K562 (cell line): ENCODE measurements around the gene EPOP. TPM values are rescaled to one million over a fixed set of nuclear protein-coding genes. Genes with fewer than 3 reads are reported as not detected.

Source experiments
- FOXA3 ChIP-seq, 2 experiments: fragments of 450-650 bp in 1 of 2; sonication (generic) in 1 of 2; formaldehyde crosslinking; IDR thresholded peaks in 1 of 2; conservative IDR thresholded peaks in 1 of 2; 2 replicates each; pipeline versions ENCODE4 v1.4.0 to v1.8.0; 2020 to 2022; ENCODE audit warnings: mild to moderate bottlenecking in 2 of 2, missing genetic modification reagents in 1 of 2
- HEY1 ChIP-seq: fragments of 250-450 bp; sonication (Bioruptor Pico); IDR thresholded peaks from 2 replicates; pipeline ENCODE4 v1.5.0; 2020; ENCODE audit warnings: mild to moderate bottlenecking, moderate library complexity, borderline replicate concordance
- L3MBTL2 ChIP-seq: fragments of 450-650 bp; IDR thresholded peaks from 2 replicates; pipeline ENCODE4 v1.6.1; 2016; ENCODE audit warnings: mild to moderate bottlenecking, moderate library complexity
- NFXL1 ChIP-seq: fragments of 450-650 bp; formaldehyde crosslinking; IDR thresholded peaks from 2 replicates; pipeline ENCODE4 v1.4.0; 2021; ENCODE audit warnings: mild to moderate bottlenecking
- NR4A1 ChIP-seq, 2 experiments: fragments of 250-450 bp in 1 of 2; fragments of 450-650 bp in 1 of 2; sonication (Bioruptor Pico) in 1 of 2; IDR thresholded peaks; 2 replicates each; pipeline versions ENCODE4 v1.4.0 to v1.6.1; 2016 to 2020; ENCODE audit warnings: mild to moderate bottlenecking in 2 of 2, missing compliant biosample characterization in 1 of 2, missing genetic modification characterization in 1 of 2, moderate library complexity in 1 of 2
- RFX5 ChIP-seq: IDR thresholded peaks from 2 replicates; pipeline ENCODE4 v1.6.1; 2011; ENCODE audit warnings: low read depth, mild to moderate bottlenecking, improper control_type of control experiment, low read length
- TEAD2 ChIP-seq: fragments of 450-650 bp; IDR thresholded peaks from 2 replicates; pipeline ENCODE4 v1.6.1; 2016; ENCODE audit warnings: missing genetic modification characterization, control low read depth, missing compliant biosample characterization
- ZC3H11A ChIP-seq: IDR thresholded peaks from 2 replicates; pipeline ENCODE4 v1.6.1; 2012; ENCODE audit warnings: low read depth, low read length, improper control_type of control experiment
- ZKSCAN1 ChIP-seq: fragments of 150-350 bp; IDR thresholded peaks from 2 replicates; pipeline ENCODE4 v1.6.1; 2016; ENCODE audit warnings: low read depth, low read length
- ZNF212 ChIP-seq: fragments of 450-650 bp; formaldehyde crosslinking; IDR thresholded peaks from 2 replicates; pipeline ENCODE4 v1.4.0; 2020; ENCODE audit warnings: mild to moderate bottlenecking
- ZNF444 ChIP-seq: fragments of 250-450 bp; sonication (Bioruptor Pico); IDR thresholded peaks from 2 replicates; pipeline ENCODE4 v1.4.0; 2020; ENCODE audit warnings: mild to moderate bottlenecking, moderate library complexity
- polyA plus RNA-seq, 8 experiments: library from polyadenylated mRNA; depleted of rRNA in 4 of 8; stranded (reverse) in 5 of 8; unstranded in 3 of 8; fragments of >200 nt; fragmentation: Nextera tagmentation in 2 of 8; fragmentation: Illumina TruSeq in 1 of 8; extraction: Ambion mirVana in 2 of 8; extraction: Trizol in 1 of 8; gene quantifications; 2 replicates each; pipeline versions ENCODE4 v1.2.1 to v1.2.3, GENCODE V29; 2011 to 2014; ENCODE audit warnings: inconsistent platforms in 1 of 8, missing spikeins in 1 of 8
- total RNA-seq, 7 experiments: library from RNA; depleted of rRNA in 6 of 7; stranded (reverse); fragments of >200 nt in 6 of 7; fragmentation: Illumina TruSeq in 2 of 7; extraction: Trizol in 2 of 7; gene quantifications; 2 replicates each; pipeline versions ENCODE4 v1.2.1 to v1.2.3, GENCODE V29; 2011 to 2021; ENCODE audit warnings: low replicate concordance in 1 of 7
- TF ChIP-seq, protein P1 (sequence below): fragments of 450-650 bp; IDR thresholded peaks from 2 replicates; pipeline ENCODE4 v1.6.1; 2016; ENCODE audit warnings: mild to moderate bottlenecking, moderate library complexity
- TF ChIP-seq, protein P2 (sequence below): fragments of 450-650 bp; conservative IDR thresholded peaks from 2 replicates; pipeline ENCODE4 v1.6.1; 2016; ENCODE audit warnings: missing genetic modification characterization, low read depth, mild to moderate bottlenecking, control low read depth, missing compliant biosample characterization
- TF ChIP-seq, protein P3 (sequence below), 2 experiments: IDR thresholded peaks; 2 replicates each; pipeline ENCODE4 v1.6.1; 2011; ENCODE audit warnings: borderline replicate concordance in 1 of 2, control low read depth in 1 of 2, low read depth in 1 of 2, low read length in 1 of 2, mild to moderate bottlenecking in 1 of 2, mixed read lengths in 1 of 2, moderate library complexity in 1 of 2; ENCODE audit not compliant: insufficient read depth in 1 of 2, insufficient read length in 1 of 2, poor library complexity in 1 of 2, severe bottlenecking in 1 of 2; ENCODE audit errors: extremely low read depth in 1 of 2

EPOP gene
- total and polyA plus RNA-seq, 9 of the 15 experiments (the other 6 are each of a cell fraction or from before 2014, with no cell fraction given): 0.41 to 10.6 (median 4.6) TPM

DNA sequence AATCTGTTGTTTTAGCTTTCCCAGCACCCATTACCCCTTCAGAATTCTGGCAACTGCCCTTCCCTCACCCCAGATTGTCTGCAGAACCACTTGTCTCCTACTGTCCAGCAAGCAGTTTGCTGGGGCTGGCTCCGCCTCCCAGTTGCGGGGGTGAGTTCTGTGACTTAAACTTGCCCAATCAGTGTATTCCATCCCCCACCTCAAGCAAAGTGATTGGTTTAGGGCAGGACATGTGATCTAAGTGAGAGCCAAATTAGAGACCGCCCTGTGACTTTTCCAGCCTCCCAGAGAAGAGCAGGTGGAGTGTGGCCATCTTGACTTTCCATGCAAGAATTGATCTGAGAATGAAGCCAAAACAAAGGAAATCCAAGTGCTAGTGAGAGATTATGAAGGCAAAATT is 46.3 kb downstream of the EPOP start (continued):
- TF ChIP-seq, protein P1, sequence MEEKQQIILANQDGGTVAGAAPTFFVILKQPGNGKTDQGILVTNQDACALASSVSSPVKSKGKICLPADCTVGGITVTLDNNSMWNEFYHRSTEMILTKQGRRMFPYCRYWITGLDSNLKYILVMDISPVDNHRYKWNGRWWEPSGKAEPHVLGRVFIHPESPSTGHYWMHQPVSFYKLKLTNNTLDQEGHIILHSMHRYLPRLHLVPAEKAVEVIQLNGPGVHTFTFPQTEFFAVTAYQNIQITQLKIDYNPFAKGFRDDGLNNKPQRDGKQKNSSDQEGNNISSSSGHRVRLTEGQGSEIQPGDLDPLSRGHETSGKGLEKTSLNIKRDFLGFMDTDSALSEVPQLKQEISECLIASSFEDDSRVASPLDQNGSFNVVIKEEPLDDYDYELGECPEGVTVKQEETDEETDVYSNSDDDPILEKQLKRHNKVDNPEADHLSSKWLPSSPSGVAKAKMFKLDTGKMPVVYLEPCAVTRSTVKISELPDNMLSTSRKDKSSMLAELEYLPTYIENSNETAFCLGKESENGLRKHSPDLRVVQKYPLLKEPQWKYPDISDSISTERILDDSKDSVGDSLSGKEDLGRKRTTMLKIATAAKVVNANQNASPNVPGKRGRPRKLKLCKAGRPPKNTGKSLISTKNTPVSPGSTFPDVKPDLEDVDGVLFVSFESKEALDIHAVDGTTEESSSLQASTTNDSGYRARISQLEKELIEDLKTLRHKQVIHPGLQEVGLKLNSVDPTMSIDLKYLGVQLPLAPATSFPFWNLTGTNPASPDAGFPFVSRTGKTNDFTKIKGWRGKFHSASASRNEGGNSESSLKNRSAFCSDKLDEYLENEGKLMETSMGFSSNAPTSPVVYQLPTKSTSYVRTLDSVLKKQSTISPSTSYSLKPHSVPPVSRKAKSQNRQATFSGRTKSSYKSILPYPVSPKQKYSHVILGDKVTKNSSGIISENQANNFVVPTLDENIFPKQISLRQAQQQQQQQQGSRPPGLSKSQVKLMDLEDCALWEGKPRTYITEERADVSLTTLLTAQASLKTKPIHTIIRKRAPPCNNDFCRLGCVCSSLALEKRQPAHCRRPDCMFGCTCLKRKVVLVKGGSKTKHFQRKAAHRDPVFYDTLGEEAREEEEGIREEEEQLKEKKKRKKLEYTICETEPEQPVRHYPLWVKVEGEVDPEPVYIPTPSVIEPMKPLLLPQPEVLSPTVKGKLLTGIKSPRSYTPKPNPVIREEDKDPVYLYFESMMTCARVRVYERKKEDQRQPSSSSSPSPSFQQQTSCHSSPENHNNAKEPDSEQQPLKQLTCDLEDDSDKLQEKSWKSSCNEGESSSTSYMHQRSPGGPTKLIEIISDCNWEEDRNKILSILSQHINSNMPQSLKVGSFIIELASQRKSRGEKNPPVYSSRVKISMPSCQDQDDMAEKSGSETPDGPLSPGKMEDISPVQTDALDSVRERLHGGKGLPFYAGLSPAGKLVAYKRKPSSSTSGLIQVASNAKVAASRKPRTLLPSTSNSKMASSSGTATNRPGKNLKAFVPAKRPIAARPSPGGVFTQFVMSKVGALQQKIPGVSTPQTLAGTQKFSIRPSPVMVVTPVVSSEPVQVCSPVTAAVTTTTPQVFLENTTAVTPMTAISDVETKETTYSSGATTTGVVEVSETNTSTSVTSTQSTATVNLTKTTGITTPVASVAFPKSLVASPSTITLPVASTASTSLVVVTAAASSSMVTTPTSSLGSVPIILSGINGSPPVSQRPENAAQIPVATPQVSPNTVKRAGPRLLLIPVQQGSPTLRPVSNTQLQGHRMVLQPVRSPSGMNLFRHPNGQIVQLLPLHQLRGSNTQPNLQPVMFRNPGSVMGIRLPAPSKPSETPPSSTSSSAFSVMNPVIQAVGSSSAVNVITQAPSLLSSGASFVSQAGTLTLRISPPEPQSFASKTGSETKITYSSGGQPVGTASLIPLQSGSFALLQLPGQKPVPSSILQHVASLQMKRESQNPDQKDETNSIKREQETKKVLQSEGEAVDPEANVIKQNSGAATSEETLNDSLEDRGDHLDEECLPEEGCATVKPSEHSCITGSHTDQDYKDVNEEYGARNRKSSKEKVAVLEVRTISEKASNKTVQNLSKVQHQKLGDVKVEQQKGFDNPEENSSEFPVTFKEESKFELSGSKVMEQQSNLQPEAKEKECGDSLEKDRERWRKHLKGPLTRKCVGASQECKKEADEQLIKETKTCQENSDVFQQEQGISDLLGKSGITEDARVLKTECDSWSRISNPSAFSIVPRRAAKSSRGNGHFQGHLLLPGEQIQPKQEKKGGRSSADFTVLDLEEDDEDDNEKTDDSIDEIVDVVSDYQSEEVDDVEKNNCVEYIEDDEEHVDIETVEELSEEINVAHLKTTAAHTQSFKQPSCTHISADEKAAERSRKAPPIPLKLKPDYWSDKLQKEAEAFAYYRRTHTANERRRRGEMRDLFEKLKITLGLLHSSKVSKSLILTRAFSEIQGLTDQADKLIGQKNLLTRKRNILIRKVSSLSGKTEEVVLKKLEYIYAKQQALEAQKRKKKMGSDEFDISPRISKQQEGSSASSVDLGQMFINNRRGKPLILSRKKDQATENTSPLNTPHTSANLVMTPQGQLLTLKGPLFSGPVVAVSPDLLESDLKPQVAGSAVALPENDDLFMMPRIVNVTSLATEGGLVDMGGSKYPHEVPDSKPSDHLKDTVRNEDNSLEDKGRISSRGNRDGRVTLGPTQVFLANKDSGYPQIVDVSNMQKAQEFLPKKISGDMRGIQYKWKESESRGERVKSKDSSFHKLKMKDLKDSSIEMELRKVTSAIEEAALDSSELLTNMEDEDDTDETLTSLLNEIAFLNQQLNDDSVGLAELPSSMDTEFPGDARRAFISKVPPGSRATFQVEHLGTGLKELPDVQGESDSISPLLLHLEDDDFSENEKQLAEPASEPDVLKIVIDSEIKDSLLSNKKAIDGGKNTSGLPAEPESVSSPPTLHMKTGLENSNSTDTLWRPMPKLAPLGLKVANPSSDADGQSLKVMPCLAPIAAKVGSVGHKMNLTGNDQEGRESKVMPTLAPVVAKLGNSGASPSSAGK: peak; percentile 72
- TF ChIP-seq ZC3H11A: no peak
- TF ChIP-seq, protein P2, sequence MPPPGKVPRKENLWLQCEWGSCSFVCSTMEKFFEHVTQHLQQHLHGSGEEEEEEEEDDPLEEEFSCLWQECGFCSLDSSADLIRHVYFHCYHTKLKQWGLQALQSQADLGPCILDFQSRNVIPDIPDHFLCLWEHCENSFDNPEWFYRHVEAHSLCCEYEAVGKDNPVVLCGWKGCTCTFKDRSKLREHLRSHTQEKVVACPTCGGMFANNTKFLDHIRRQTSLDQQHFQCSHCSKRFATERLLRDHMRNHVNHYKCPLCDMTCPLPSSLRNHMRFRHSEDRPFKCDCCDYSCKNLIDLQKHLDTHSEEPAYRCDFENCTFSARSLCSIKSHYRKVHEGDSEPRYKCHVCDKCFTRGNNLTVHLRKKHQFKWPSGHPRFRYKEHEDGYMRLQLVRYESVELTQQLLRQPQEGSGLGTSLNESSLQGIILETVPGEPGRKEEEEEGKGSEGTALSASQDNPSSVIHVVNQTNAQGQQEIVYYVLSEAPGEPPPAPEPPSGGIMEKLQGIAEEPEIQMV (tag): no peak
- TF ChIP-seq L3MBTL2: peak; percentile 69
- TF ChIP-seq HEY1 (CRISPR knock-in tag): no peak
- no peak for TF ChIP-seq RFX5
- no peak for TF ChIP-seq NFXL1 (CRISPR knock-in tag)
- TF ChIP-seq TEAD2 (tag): no peak
- TF ChIP-seq NR4A1 (CRISPR knock-in tag; IDR thresholded peaks at IDR 0.05): no peak
- no peak for TF ChIP-seq NR4A1 (tag; IDR thresholded peaks at IDR 0.05)
- no peak for TF ChIP-seq ZKSCAN1
- no peak for TF ChIP-seq ZNF444
- TF ChIP-seq ZNF212: no peak
- TF ChIP-seq FOXA3 (CRISPR knock-in tag; conservative IDR thresholded peaks at IDR 0.05 in 1 of 2, IDR thresholded peaks at IDR 0.05 in 1 of 2): no peak
- TF ChIP-seq, protein P3, sequence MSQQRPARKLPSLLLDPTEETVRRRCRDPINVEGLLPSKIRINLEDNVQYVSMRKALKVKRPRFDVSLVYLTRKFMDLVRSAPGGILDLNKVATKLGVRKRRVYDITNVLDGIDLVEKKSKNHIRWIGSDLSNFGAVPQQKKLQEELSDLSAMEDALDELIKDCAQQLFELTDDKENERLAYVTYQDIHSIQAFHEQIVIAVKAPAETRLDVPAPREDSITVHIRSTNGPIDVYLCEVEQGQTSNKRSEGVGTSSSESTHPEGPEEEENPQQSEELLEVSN (IDR thresholded peaks at IDR 0.05; ENCODE audit: borderline replicate concordance in 1 of 2, extremely low read depth in 1 of 2, insufficient read depth in 1 of 2, insufficient read length in 1 of 2, low read depth in 1 of 2, low read length in 1 of 2, poor library complexity in 1 of 2, severe bottlenecking in 1 of 2): peak in 1 of 2 experiments; percentile 50
